Measurements from ENCODE around the gene NEDD4L.

DNA sequence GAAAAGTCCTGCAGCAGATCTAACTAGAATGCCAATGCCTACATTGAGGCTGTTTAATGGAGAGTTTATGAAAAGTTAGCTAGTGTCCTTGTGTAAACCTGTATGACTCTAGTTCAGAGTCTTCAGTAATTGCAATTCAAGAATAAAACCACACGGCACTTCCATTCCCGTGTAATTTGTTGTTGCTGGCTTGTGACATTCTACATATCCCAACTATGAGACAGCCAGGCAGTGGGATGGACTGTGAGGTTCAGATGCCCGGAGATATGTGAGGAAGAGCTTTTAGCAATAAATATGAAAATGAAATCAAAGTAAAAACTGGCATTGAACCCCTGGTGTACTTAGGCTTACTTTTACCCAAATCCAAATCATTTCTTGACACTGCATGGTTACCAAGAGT, 263.4 kb downstream of the NEDD4L start:
- TF ChIP-seq SP1 (IDR thresholded peaks at IDR 0.05), result no peak
- TF ChIP-seq NFRKB (IDR thresholded peaks at IDR 0.05), result no peak
- no peak for TF ChIP-seq HDGF (IDR thresholded peaks at IDR 0.05; ENCODE audit: borderline replicate concordance)
- no peak for TF ChIP-seq L3MBTL2 (conservative IDR thresholded peaks at IDR 0.05)
